Motor neuron (in vitro differentiated cells): Measurements from ENCODE around the gene CA7. TPM values are rescaled to one million over a fixed set of nuclear protein-coding genes. Genes with fewer than 3 reads are reported as not detected.
A peak's percentile ranks its signal among the peaks of the same experiment; 100 is the strongest.

ENCODE experiments used
- ATAC-seq, 8 experiments: fragments of 200-7000 bp; cut with Tn5 transposase; replicated peaks in 6 of 8; 2 replicates each; pipeline ENCODE4 v1.8.0; 2021; ENCODE audit warnings: mild to moderate bottlenecking in 8 of 8, moderate library complexity in 8 of 8
- H3K27ac ChIP-seq, 2 donors: fragments of 250-450 bp; sonication (Bioruptor Pico); 2 replicates each; pipeline ENCODE4 v1.9.0; 2021; ENCODE audit warnings: antibody characterized with exemption in 2 of 2, mild to moderate bottlenecking in 2 of 2, moderate library complexity in 1 of 2
- H3K4me1 ChIP-seq, 2 donors: fragments of 250-450 bp; sonication (Bioruptor Pico); replicated peaks in 1 of 2; 2 replicates each; pipeline ENCODE4 v1.6.1; 2021; ENCODE audit warnings: antibody characterized with exemption in 2 of 2, mild to moderate bottlenecking in 2 of 2, moderate library complexity in 1 of 2
- H3K4me3 ChIP-seq, 5 donors: fragments of 250-450 bp; sonication (Bioruptor Pico); 2 replicates each; pipeline ENCODE4 v1.9.0; 2021; ENCODE audit warnings: antibody characterized with exemption in 5 of 5, mild to moderate bottlenecking in 5 of 5, moderate library complexity in 4 of 5
- WGBS, 10 experiments: fragments of 450-650 bp; shearing (Covaris generic); methylation state at CpG; one replicate each; pipeline ENCODE4 v1.0.0; 2022; 5-methylcytosine and 5-hydroxymethylcytosine counted together
- in situ Hi-C, 9 experiments: fragments of 400-800 bp; cut with MboI; loops; one replicate each; pipeline ENCODE4 v1.15.0; 2021; ENCODE audit warnings: low sequenced_read_pairs in 9 of 9, low pct_unique_long_range_greater_than_20kb in 2 of 9; ENCODE audit not compliant: unreplicated experiment in 9 of 9
- total RNA-seq, 8 experiments: library from RNA; unstranded; fragments of 300-600 nt; gene quantifications; 2 replicates each; pipeline versions ENCODE4 v1.2.3 to v1.2.4, GENCODE V29; 2022

The CA7 gene
- total RNA-seq, 8 experiments from 2014 or later: 0.20 to 2.6 (median 0.42) TPM; not detected in 4

GRCh38 chr16:66882702-66883101 is 38.5 kb downstream of the CA7 start:
- WGBS, 10 experiments: 90 to 100% (median 100%) methylated on average over 1 to 2 of the region's 3 CpGs; no CpG with 5 or more reads in 1 of the 10 experiments
- ATAC-seq: no peak
- Histone ChIP-seq H3K4me3 (no peak overlapping the region), H3K27ac (no peak overlapping the region), H3K4me1 (peaks cover 0 to 4% of the 10 kb centered on the region in 2 donors)
- in situ Hi-C loops: no loop called here

GRCh38 chr16:66885491-66885890 is 41.3 kb downstream of the CA7 start:
- no peaks in the 10 kb centered on the region for H3K4me1 ChIP-seq
- no peak overlapping the region for H3K4me3 ChIP-seq
- in situ Hi-C loops: no loop called here
- no peak overlapping the region for H3K27ac ChIP-seq
- WGBS, 10 experiments: 81 to 100% (median 91%) methylated on average over 1 to 10 of the region's 12 CpGs; no CpG with 5 or more reads in 3 of the 10 experiments
- no peak for ATAC-seq

- no peaks in the 10 kb centered on the region for H3K4me1 ChIP-seq
- in situ Hi-C loops: no loop called here
- ATAC-seq: peak in 2 of 8 experiments; percentile 42 to 57
- WGBS, 10 experiments: 17 to 100% (median 62%) methylated on average over 1 to 2 of the region's 2 CpGs; no CpG with 5 or more reads in 3 of the 10 experiments
- H3K27ac ChIP-seq: no peak overlapping the region
- no peak overlapping the region for H3K4me3 ChIP-seq
Measured at GRCh38 chr16:66886321-66886720, 42.1 kb downstream of the CA7 start.

GRCh38 chr16:66886914-66887313 is 42.7 kb downstream of the CA7 start:
- H3K4me3 ChIP-seq: no peak overlapping the region
- ATAC-seq: no peak
- H3K27ac ChIP-seq: no peak overlapping the region
- WGBS, 10 experiments: 85 to 100% (median 100%) methylated on average over 1 to 3 of the region's 3 CpGs; no CpG with 5 or more reads in 3 of the 10 experiments
- in situ Hi-C loops: no loop called here
- H3K4me1 ChIP-seq: no peaks in the 10 kb centered on the region

GRCh38 chr16:66888647-66889615 is 44.7 kb downstream of the CA7 start:
- WGBS, 10 experiments: 67 to 93% (median 89%) methylated on average over 1 to 5 of the region's 6 CpGs
- Histone ChIP-seq H3K27ac (no peak overlapping the region), H3K4me1 (no peaks in the 10 kb centered on the region), H3K4me3 (no peak overlapping the region)
- no peak for ATAC-seq
- in situ Hi-C loops: no loop called here

- WGBS, 10 experiments: 40 to 100% (median 73%) methylated on average over 1 to 4 of the region's 4 CpGs; no CpG with 5 or more reads in 3 of the 10 experiments
- Histone ChIP-seq H3K27ac (no peak overlapping the region), H3K4me1 (no peaks in the 10 kb centered on the region), H3K4me3 (no peak overlapping the region)
- in situ Hi-C loops: no loop called here
- ATAC-seq: no peak
Measured at GRCh38 chr16:66889622-66890021, 45.4 kb downstream of the CA7 start.

GRCh38 chr16:66890799-66891198 is 46.6 kb downstream of the CA7 start:
- peak in 1 of 8 experiments; percentile 23 for ATAC-seq

GRCh38 chr16:66891360-66891759 is 47.1 kb downstream of the CA7 start:
- WGBS, 10 experiments: 88 to 100% (median 89%) methylated on average over 2 to 4 of the region's 4 CpGs; no CpG with 5 or more reads in 5 of the 10 experiments
- no peak overlapping the region for H3K27ac ChIP-seq
- in situ Hi-C loops: no loop called here
- ATAC-seq: no peak
- H3K4me3 ChIP-seq: no peak overlapping the region
- peaks cover 0 to 2% of the 10 kb centered on the region in 2 donors for H3K4me1 ChIP-seq

More at GRCh38 chr16:66890799-66891198, 46.6 kb downstream of the CA7 start:
- in situ Hi-C loops: no loop called here
- 40 to 100% (median 82%) methylated on average over 1 to 2 of the region's 2 CpGs; no CpG with 5 or more reads in 2 of the 10 experiments for WGBS, 10 experiments
- H3K4me3 ChIP-seq: no peak overlapping the region
- no peak overlapping the region for H3K27ac ChIP-seq
- peaks cover 0 to 2% of the 10 kb centered on the region in 2 donors for H3K4me1 ChIP-seq

GRCh38 chr16:66891797-66892196 is 47.6 kb downstream of the CA7 start:
- WGBS, 10 experiments: 75 to 100% (median 92%) methylated on average over 1 to 3 of the region's 6 CpGs; no CpG with 5 or more reads in 3 of the 10 experiments
- Histone ChIP-seq H3K4me3 (no peak overlapping the region), H3K27ac (no peak overlapping the region), H3K4me1 (peaks cover 0 to 2% of the 10 kb centered on the region in 2 donors)
- in situ Hi-C loops: no loop called here
- no peak for ATAC-seq

GRCh38 chr16:66894055-66894454 is 49.8 kb downstream of the CA7 start:
- no peak for ATAC-seq
- in situ Hi-C loops: no loop called here

GRCh38 chr16:66894948-66895688 is 50.9 kb downstream of the CA7 start:
- WGBS, 10 experiments: 0 to 86% (median 65%) methylated on average over 1 to 5 of the region's 11 CpGs; no CpG with 5 or more reads in 3 of the 10 experiments
- ATAC-seq: peak; percentile 70 to 97 (median 78)
- in situ Hi-C loops: no loop called here
- H3K4me1 ChIP-seq: peaks cover 9 to 13% of the 10 kb centered on the region in 2 donors
- no peak overlapping the region for H3K4me3 ChIP-seq
- no peak overlapping the region for H3K27ac ChIP-seq

More at GRCh38 chr16:66894055-66894454, 49.8 kb downstream of the CA7 start:
- Histone ChIP-seq H3K4me3 (no peak overlapping the region), H3K27ac (no peak overlapping the region), H3K4me1 (peaks cover 0 to 2% of the 10 kb centered on the region in 2 donors)
- WGBS, 10 experiments: 40 to 60% (median 50%) methylated on average over 1 of the region's 2 CpGs; no CpG with 5 or more reads in 6 of the 10 experiments

- in situ Hi-C loops: no loop called here
- H3K4me1 ChIP-seq: peaks cover 15 to 18% of the 10 kb centered on the region in 2 donors
- ATAC-seq: no peak
- no peak overlapping the region for H3K4me3 ChIP-seq
- H3K27ac ChIP-seq: no peak overlapping the region
- WGBS, 10 experiments: 80 to 100% (median 100%) methylated on average over 1 to 2 of the region's 5 CpGs; no CpG with 5 or more reads in 7 of the 10 experiments
Measured at GRCh38 chr16:66895689-66895979, 51.4 kb downstream of the CA7 start.

GRCh38 chr16:66895999-66896398 is 51.8 kb downstream of the CA7 start:
- H3K4me1 ChIP-seq: peaks cover 18 to 22% of the 10 kb centered on the region in 2 donors
- no peak for ATAC-seq
- in situ Hi-C loops: no loop called here
- H3K27ac ChIP-seq: no peak overlapping the region
- H3K4me3 ChIP-seq: no peak overlapping the region
- 50 to 100% (median 80%) methylated on average over 1 to 2 of the region's 3 CpGs; no CpG with 5 or more reads in 5 of the 10 experiments for WGBS, 10 experiments
